Spleen (tissue), 7 donors: ENCODE results near the gene USHBP1.

Experiments used
- POLR2A ChIP-seq, 3 donors: fragments of 450-650 bp; IDR thresholded peaks; one replicate each; pipeline ENCODE4 v1.5.1; 2017; ENCODE audit warnings: antibody characterized with exemption in 3 of 3, mild to moderate bottlenecking in 1 of 3
- POLR2AphosphoS5 ChIP-seq, 3 donors: sonication (generic); formaldehyde crosslinking; IDR thresholded peaks; one replicate each; pipeline ENCODE4 v1.5.1; 2017; ENCODE audit warnings: antibody characterized with exemption in 3 of 3
- TF ChIP-seq, protein P1 (sequence below), 11 experiments: fragments of 200-600 bp in 7 of 11; fragments of 450-650 bp in 4 of 11; sonication (generic) in 4 of 11; IDR thresholded peaks in 8 of 11; conservative IDR thresholded peaks in 3 of 11; 1 replicate in 7 of 11; 2 replicates in 4 of 11; pipeline versions ENCODE4 v1.4.0 to v1.8.0; 2016 to 2021; ENCODE audit warnings: antibody characterized with exemption in 11 of 11, inconsistent platforms in 4 of 11, mild to moderate bottlenecking in 1 of 11
- donor health status: DM: no; HTN: no; CAD: no; lungs with moderate emphysema.
- donor health status: DM: no; HTN: no; CAD: no.
- donor health status: DM: no; HTN: no; CAD: no.

DNA sequence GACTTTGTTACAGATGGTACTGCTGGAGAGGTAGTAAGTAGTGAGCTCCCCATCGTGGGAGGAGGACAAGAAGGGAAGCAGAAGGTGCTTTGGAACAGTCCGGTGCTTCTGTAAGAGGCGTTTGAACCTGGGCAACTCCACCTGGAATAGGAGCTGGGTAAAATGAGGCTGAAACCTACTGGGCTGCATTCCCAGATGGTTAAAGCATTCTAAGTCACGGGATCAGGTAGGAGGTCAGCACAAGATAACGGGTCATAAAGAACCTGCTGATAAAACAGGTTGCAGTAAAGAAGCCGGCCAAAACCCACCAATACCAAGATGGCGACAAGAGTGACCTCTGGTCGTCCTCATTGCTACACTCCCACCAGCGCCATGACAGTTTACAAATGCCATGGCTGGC is 22.2 kb upstream of the USHBP1 start:
- TF ChIP-seq, protein P1, sequence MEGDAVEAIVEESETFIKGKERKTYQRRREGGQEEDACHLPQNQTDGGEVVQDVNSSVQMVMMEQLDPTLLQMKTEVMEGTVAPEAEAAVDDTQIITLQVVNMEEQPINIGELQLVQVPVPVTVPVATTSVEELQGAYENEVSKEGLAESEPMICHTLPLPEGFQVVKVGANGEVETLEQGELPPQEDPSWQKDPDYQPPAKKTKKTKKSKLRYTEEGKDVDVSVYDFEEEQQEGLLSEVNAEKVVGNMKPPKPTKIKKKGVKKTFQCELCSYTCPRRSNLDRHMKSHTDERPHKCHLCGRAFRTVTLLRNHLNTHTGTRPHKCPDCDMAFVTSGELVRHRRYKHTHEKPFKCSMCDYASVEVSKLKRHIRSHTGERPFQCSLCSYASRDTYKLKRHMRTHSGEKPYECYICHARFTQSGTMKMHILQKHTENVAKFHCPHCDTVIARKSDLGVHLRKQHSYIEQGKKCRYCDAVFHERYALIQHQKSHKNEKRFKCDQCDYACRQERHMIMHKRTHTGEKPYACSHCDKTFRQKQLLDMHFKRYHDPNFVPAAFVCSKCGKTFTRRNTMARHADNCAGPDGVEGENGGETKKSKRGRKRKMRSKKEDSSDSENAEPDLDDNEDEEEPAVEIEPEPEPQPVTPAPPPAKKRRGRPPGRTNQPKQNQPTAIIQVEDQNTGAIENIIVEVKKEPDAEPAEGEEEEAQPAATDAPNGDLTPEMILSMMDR (IDR thresholded peaks at IDR 0.05 in 8 of 11, conservative IDR thresholded peaks at IDR 0.05 in 3 of 11), result no peak
- TF ChIP-seq POLR2A (IDR thresholded peaks at IDR 0.05) (no peak), POLR2AphosphoS5 (IDR thresholded peaks at IDR 0.05) (no peak)
